Measurements from ENCODE around the gene HPS1. TPM values are rescaled to one million over a fixed set of nuclear protein-coding genes. Genes with fewer than 3 reads are reported as not detected.

Gene HPS1
- polyA plus RNA-seq, 1 of the 3 experiments (the other 2 are of a cell fraction), result 41.4 TPM

GRCh38 chr10:98445200-98445812 is 1.4 kb downstream of the HPS1 start:
- DNase-seq, result no peak
- H3K4me1 ChIP-seq (ENCODE audit: control insufficient read depth in 1 of 2, insufficient read depth in 2 of 2, low read depth in 1 of 2, low read length in 1 of 2), result peaks cover 0 to 11% of the 10 kb centered on the region in 2 experiments; a peak in 1 of 4 replicates
- no peak overlapping the region; a peak in 1 of 4 replicates for H3K4me3 ChIP-seq (ENCODE audit: low read depth in 2 of 2, low read length in 1 of 2)
- H3K9me3 ChIP-seq, result no peaks in the 10 kb centered on the region
- no peaks in the 10 kb centered on the region for H3K9me2 ChIP-seq
- peak overlapping the region; percentile 89 for H3K4me2 ChIP-seq
- H4K20me1 ChIP-seq (ENCODE audit: insufficient read depth), result no peaks in the 10 kb centered on the region
- 93% methylated on average over 9 of the region's 10 CpGs for WGBS (ENCODE audit: low lambda C conversion rate)
- ChIA-PET CTCF (interaction anchor here (0.5 to 2.5 kb wide), 4 partner anchors 20 to 403 kb away, joined by 3 to 15 read pairs (median 3); no protein-coding TSS in a partner anchor), POLR2A (no interaction called here)
- TF ChIP-seq ELF1 (IDR thresholded peaks at IDR 0.05) (no peak), CHD2 (IDR thresholded peaks at IDR 0.05; ENCODE audit: low read length, partially characterized antibody) (no peak), YY1 (IDR thresholded peaks at IDR 0.05; ENCODE audit: low read depth) (no peak), SIN3A (IDR thresholded peaks at IDR 0.05; ENCODE audit: borderline replicate concordance, low read depth, low read length) (no peak), ZBTB33 (IDR thresholded peaks at IDR 0.05; ENCODE audit: borderline replicate concordance, low read depth) (no peak), RAD21 (IDR thresholded peaks at IDR 0.05; ENCODE audit: low read length) (no peak), USF1 (IDR thresholded peaks at IDR 0.05; ENCODE audit: borderline replicate concordance, low read depth) (no peak), TEAD4 (IDR thresholded peaks at IDR 0.05; ENCODE audit: borderline replicate concordance, insufficient read depth) (no peak), GATA2 (CRISPR knock-in tag; IDR thresholded peaks at IDR 0.05) (no peak), JUND (IDR thresholded peaks at IDR 0.05) (no peak), EZH2phosphoT487 (IDR thresholded peaks at IDR 0.05; ENCODE audit: borderline replicate concordance, low read depth) (no peak), POLR2AphosphoS5 (IDR thresholded peaks at IDR 0.05; ENCODE audit: low read depth, low read length) (no peak), MAX (IDR thresholded peaks at IDR 0.05; ENCODE audit: low read depth) (no peak)
- H3K9ac ChIP-seq, result no peak overlapping the region
- H3K27ac ChIP-seq (ENCODE audit: low read depth in 2 of 2, low read length in 1 of 2), result no peak overlapping the region
- H3K79me2 ChIP-seq (ENCODE audit: insufficient read depth), result peaks cover 5% of the 10 kb centered on the region; the same call in 1 of the 2 replicates
- no peaks in the 10 kb centered on the region for H3K27me3 ChIP-seq (ENCODE audit: insufficient read depth)
- H3F3A ChIP-seq (replicated peaks; ENCODE audit: insufficient read depth), result peaks cover 9% of the 10 kb centered on the region
- peaks cover 17 to 34% of the 10 kb centered on the region in 2 experiments for H3K36me3 ChIP-seq (replicated peaks in 1 of 2; ENCODE audit: control insufficient read depth in 1 of 2, insufficient read depth in 2 of 2, low read length in 1 of 2)
- no peak overlapping the region for H2AFZ ChIP-seq (ENCODE audit: low read depth)

- Histone ChIP-seq H3K79me2 (ENCODE audit: insufficient read depth) (peaks cover 5% of the 10 kb centered on the region; the same call in 1 of the 2 replicates), H3K27me3 (ENCODE audit: insufficient read depth) (no peaks in the 10 kb centered on the region), H3K9me3 (no peaks in the 10 kb centered on the region), H4K20me1 (ENCODE audit: insufficient read depth) (no peaks in the 10 kb centered on the region), H3K36me3 (replicated peaks in 1 of 2; ENCODE audit: control insufficient read depth in 1 of 2, insufficient read depth in 2 of 2, low read length in 1 of 2) (peaks cover 26 to 40% of the 10 kb centered on the region in 2 experiments), H3F3A (replicated peaks; ENCODE audit: insufficient read depth) (peaks cover 9% of the 10 kb centered on the region), H3K4me2 (no peak overlapping the region), H3K4me1 (ENCODE audit: control insufficient read depth in 1 of 2, insufficient read depth in 2 of 2, low read depth in 1 of 2, low read length in 1 of 2) (peaks cover 0 to 11% of the 10 kb centered on the region in 2 experiments; a peak in 1 of 4 replicates), H3K9me2 (no peaks in the 10 kb centered on the region), H3K27ac (ENCODE audit: low read depth in 2 of 2, low read length in 1 of 2) (no peak overlapping the region), H3K4me3 (ENCODE audit: low read depth in 2 of 2, low read length in 1 of 2) (no peak overlapping the region), H3K9ac (no peak overlapping the region), H2AFZ (ENCODE audit: low read depth) (no peak overlapping the region)
- 86% methylated on average over 7 of the region's 9 CpGs for WGBS (ENCODE audit: low lambda C conversion rate)
- CTCF ChIA-PET, result interaction anchor here (0.5 to 1.0 kb wide), 5 partner anchors 17 to 403 kb away, joined by 3 to 4 read pairs (median 3); no protein-coding TSS in a partner anchor
- DNase-seq, result no peak
- TF ChIP-seq GABPA (IDR thresholded peaks at IDR 0.05; ENCODE audit: low read depth) (no peak), CHD2 (IDR thresholded peaks at IDR 0.05; ENCODE audit: low read length, partially characterized antibody) (no peak), MXI1 (IDR thresholded peaks at IDR 0.05; ENCODE audit: low read depth, low read length) (no peak), CTCF (IDR thresholded peaks at IDR 0.05) (no peak), RCOR1 (IDR thresholded peaks at IDR 0.05; ENCODE audit: low read length) (no peak), REST (IDR thresholded peaks at IDR 0.05; ENCODE audit: low read depth, low read length) (no peak)
- POLR2A ChIA-PET, result no interaction called here
Measured at GRCh38 chr10:98444314-98445006, 2.3 kb downstream of the HPS1 start.

Measured in SK-N-SH (cell line).